Astrocyte (in vitro differentiated cells and primary cell): ENCODE measurements around the gene LOXHD1.

Experiments used
- EZH2 ChIP-seq: IDR thresholded peaks from 2 replicates; pipeline ENCODE4 v1.6.1; 2012; ENCODE audit warnings: mild to moderate bottlenecking, low read length, inconsistent platforms; ENCODE audit not compliant: insufficient read depth
- TF ChIP-seq, protein P1 (sequence below): IDR thresholded peaks from 2 replicates; pipeline ENCODE4 v1.5.1; 2011; ENCODE audit warnings: low read depth, mild to moderate bottlenecking, inconsistent platforms, low read length, moderate library complexity; ENCODE audit not compliant: insufficient read depth

DNA sequence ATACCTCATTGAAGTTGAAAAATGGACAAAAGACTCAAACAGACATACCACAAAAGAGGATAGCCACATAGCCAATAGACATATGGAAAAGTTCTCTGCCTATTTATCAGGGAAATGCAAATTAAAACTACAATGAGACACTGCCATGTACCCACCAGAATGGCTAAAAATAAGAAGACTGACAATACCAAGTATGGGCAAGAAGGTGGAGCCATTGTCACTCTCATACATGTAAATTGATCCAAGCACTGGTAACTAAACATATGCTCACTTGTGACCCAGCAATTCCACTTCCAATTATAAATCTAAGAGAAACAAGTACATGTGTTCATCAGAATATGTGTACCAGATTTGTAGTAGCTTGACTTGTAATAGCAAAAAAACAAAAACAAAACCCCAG, 4.6 kb downstream of the LOXHD1 start:
- TF ChIP-seq, protein P1, sequence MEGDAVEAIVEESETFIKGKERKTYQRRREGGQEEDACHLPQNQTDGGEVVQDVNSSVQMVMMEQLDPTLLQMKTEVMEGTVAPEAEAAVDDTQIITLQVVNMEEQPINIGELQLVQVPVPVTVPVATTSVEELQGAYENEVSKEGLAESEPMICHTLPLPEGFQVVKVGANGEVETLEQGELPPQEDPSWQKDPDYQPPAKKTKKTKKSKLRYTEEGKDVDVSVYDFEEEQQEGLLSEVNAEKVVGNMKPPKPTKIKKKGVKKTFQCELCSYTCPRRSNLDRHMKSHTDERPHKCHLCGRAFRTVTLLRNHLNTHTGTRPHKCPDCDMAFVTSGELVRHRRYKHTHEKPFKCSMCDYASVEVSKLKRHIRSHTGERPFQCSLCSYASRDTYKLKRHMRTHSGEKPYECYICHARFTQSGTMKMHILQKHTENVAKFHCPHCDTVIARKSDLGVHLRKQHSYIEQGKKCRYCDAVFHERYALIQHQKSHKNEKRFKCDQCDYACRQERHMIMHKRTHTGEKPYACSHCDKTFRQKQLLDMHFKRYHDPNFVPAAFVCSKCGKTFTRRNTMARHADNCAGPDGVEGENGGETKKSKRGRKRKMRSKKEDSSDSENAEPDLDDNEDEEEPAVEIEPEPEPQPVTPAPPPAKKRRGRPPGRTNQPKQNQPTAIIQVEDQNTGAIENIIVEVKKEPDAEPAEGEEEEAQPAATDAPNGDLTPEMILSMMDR, result no peak
- TF ChIP-seq EZH2, result no peak
